T-cell (primary cell): ENCODE data around the gene VPS45. TPM values are rescaled to one million over a fixed set of nuclear protein-coding genes. Genes with fewer than 3 reads are reported as not detected.

Experiments
- ATAC-seq, 4 experiments: fragments of 200-7000 bp in 3 of 4; fragments of 150-1000 bp in 1 of 4; cut with Tn5 transposase; replicated peaks in 1 of 4; 1 replicate in 3 of 4; 2 replicates in 1 of 4; pipeline ENCODE4 v1.10.0; 2021; ENCODE audit warnings: moderate library complexity in 3 of 4, mild to moderate bottlenecking in 2 of 4, moderate number of reproducible peaks in 1 of 4
- CTCF ChIA-PET, 2 donors: fragments of 300-600 bp; sonication (Branson Sonifier 250); formaldehyde crosslinking; loops; one replicate each; lab custom pipeline; 2022; ENCODE audit warnings: antibody characterized with exemption in 2 of 2; lab: Charles Lee
- POLR2A ChIA-PET, 2 donors: fragments of 300-600 bp; sonication (Branson Sonifier 250); formaldehyde crosslinking; loops; one replicate each; lab custom pipeline; 2022; ENCODE audit warnings: antibody characterized with exemption in 2 of 2; lab: Charles Lee
- DNase-seq, 35 experiments: peaks; one replicate each; pipeline versions ENCODE4 v3.0.0 to v3.0.0-alpha.2; 2013 to 2023
- H3K27ac ChIP-seq: one replicate; pipeline ENCODE4 v1.5.1; 2013; ENCODE audit warnings: low read length
- H3K27me3 ChIP-seq, 2 experiments: replicated peaks in 1 of 2; 1 replicate in 1 of 2; 2 replicates in 1 of 2; pipeline versions ENCODE4 v1.6.1 to v1.7.0; 2013; ENCODE audit warnings: low read length in 1 of 2, mixed read lengths in 1 of 2; ENCODE audit not compliant: control insufficient read depth in 2 of 2, insufficient read depth in 2 of 2; ENCODE audit errors: extremely low read depth in 1 of 2
- H3K36me3 ChIP-seq, 2 donors: 1 replicate in 1 of 2; 2 replicates in 1 of 2; pipeline versions ENCODE4 v1.6.1 to v1.7.0; 2013; ENCODE audit warnings: low read length in 1 of 2; ENCODE audit not compliant: control insufficient read depth in 2 of 2, insufficient read depth in 1 of 2; ENCODE audit errors: extremely low read depth in 1 of 2
- H3K4me1 ChIP-seq, 2 experiments: 1 replicate in 1 of 2; 2 replicates in 1 of 2; pipeline versions ENCODE4 v1.6.1 to v1.7.0; 2013; ENCODE audit warnings: low read length in 2 of 2, mixed read lengths in 1 of 2; ENCODE audit not compliant: insufficient read depth in 2 of 2, control insufficient read depth in 1 of 2; ENCODE audit errors: extremely low read depth in 1 of 2
- H3K4me3 ChIP-seq, 2 donors: 1 replicate in 1 of 2; 2 replicates in 1 of 2; pipeline versions ENCODE4 v1.5.1 to v1.7.0; 2013; ENCODE audit warnings: mild to moderate bottlenecking in 2 of 2, low read length in 1 of 2, moderate library complexity in 1 of 2; ENCODE audit not compliant: control insufficient read depth in 1 of 2; ENCODE audit errors: extremely low read depth in 1 of 2
- H3K9me3 ChIP-seq: 2 replicates; pipeline ENCODE4 v1.7.0; 2013
- H3K27ac Mint-ChIP-seq, 2 donors: one replicate each; pipeline ENCODE4 v1.8.0; 2020 to 2021; ENCODE audit warnings: mild to moderate bottlenecking in 2 of 2, mixed read lengths in 2 of 2
- H3K27me3 Mint-ChIP-seq, 2 donors: one replicate each; pipeline ENCODE4 v1.8.0; 2021 to 2022; ENCODE audit warnings: mixed read lengths in 2 of 2
- H3K36me3 Mint-ChIP-seq: one replicate; pipeline ENCODE4 v1.8.0; 2021; ENCODE audit warnings: mixed read lengths
- H3K4me1 Mint-ChIP-seq, 3 donors: one replicate each; pipeline ENCODE4 v1.8.0; 2020 to 2022; ENCODE audit warnings: mixed read lengths in 3 of 3, mild to moderate bottlenecking in 1 of 3
- H3K4me3 Mint-ChIP-seq, 3 donors: one replicate each; pipeline ENCODE4 v1.8.0; 2020 to 2022; ENCODE audit warnings: mild to moderate bottlenecking in 3 of 3, mixed read lengths in 3 of 3, moderate library complexity in 3 of 3
- H3K9me3 Mint-ChIP-seq, 3 donors: one replicate each; pipeline ENCODE4 v1.8.0; 2020 to 2022; ENCODE audit warnings: mixed read lengths in 3 of 3
- WGBS: methylation state at CpG from one replicate; pipeline ENCODE4 v1.1.5; 2013; ENCODE audit warnings: missing lambda C conversion rate; ENCODE audit not compliant: insufficient coverage; 5-methylcytosine and 5-hydroxymethylcytosine counted together
- total RNA-seq, 35 experiments: library from RNA in 6 of 35; stranded (reverse) in 6 of 35; fragments of 120-200 nt in 1 of 35; gene quantifications; one replicate each; pipeline versions ENCODE4 v1.2.1 to v1.2.4 and lab custom pipeline; 2013 to 2026

VPS45 gene
- total RNA-seq, 5 donors from 2014 or later (not counting 1 experiment from before 2014, with no cell fraction given), result 24.9 to 30.7 (median 28.0) TPM

GRCh38 chr1:150146849-150147542, 79.4 kb downstream of the VPS45 start:
- WGBS, result 67% methylated on average over 2 of the region's 10 CpGs
- peak overlapping the region; percentile 9 to 55 (median 34) for H3K4me3 Mint-ChIP-seq
- H3K36me3 Mint-ChIP-seq, result peaks cover 11% of the 10 kb centered on the region
- POLR2A ChIA-PET, result interaction anchor here in 1 of 2 donors (0.7 kb wide), 1 partner anchor 11 kb away, joined by 4 read pairs; no protein-coding TSS in a partner anchor
- no peak overlapping the region for H3K27ac ChIP-seq
- H3K27ac Mint-ChIP-seq, result peak overlapping the region; percentile 68 to 72
- peaks cover 12 to 34% of the 10 kb centered on the region in 2 experiments for H3K4me1 ChIP-seq
- peaks cover 55 to 62% (median 57%) of the 10 kb centered on the region in 3 donors for H3K4me1 Mint-ChIP-seq
- DNase-seq (peak in 1 of 35 experiments; percentile 35), ATAC-seq (peak in 1 of 4 experiments; percentile 16)
- H3K27me3 Mint-ChIP-seq, result no peaks in the 10 kb centered on the region
- no peaks in the 10 kb centered on the region for H3K9me3 ChIP-seq
- H3K9me3 Mint-ChIP-seq, result no peaks in the 10 kb centered on the region
- CTCF ChIA-PET, result no interaction called here
- no peaks in the 10 kb centered on the region for H3K27me3 ChIP-seq
- H3K36me3 ChIP-seq, result peaks cover 0 to 5% of the 10 kb centered on the region in 2 donors
- no peak overlapping the region for H3K4me3 ChIP-seq

- no peak for DNase-seq
- Mint-ChIP-seq H3K4me1 (peaks cover 70 to 72% (median 70%) of the 10 kb centered on the region in 3 donors), H3K4me3 (peak overlapping the region; percentile 88 to 91 (median 91)), H3K27me3 (no peaks in the 10 kb centered on the region), H3K27ac (peak overlapping the region; percentile 88 to 95), H3K36me3 (peaks cover 23% of the 10 kb centered on the region), H3K9me3 (no peaks in the 10 kb centered on the region)
- Histone ChIP-seq H3K9me3 (no peaks in the 10 kb centered on the region), H3K27me3 (no peaks in the 10 kb centered on the region), H3K27ac (peak overlapping the region; percentile 77), H3K4me3 (peak overlapping the region; percentile 66 to 93), H3K4me1 (peaks cover 17 to 49% of the 10 kb centered on the region in 2 experiments), H3K36me3 (peaks cover 0 to 16% of the 10 kb centered on the region in 2 donors)
- no peak for ATAC-seq
- POLR2A ChIA-PET, result no interaction called here
- WGBS, result 40% methylated on average over 3 of the region's 8 CpGs
- CTCF ChIA-PET, result interaction anchor here in 1 of 2 donors (0.7 to 1.3 kb wide), 4 partner anchors 13 to 81 kb away, joined by 3 to 4 read pairs (median 3); no protein-coding TSS in a partner anchor
Measured at GRCh38 chr1:150148837-150149270, 81.3 kb downstream of the VPS45 start.

- POLR2A ChIA-PET, result interaction anchor here (0.6 to 1.0 kb wide), 3 partner anchors 37 to 660 kb away, joined by 3 to 4 read pairs (median 3); no protein-coding TSS in a partner anchor
- DNase-seq (peak; percentile 59 to 88 (median 74)), ATAC-seq (peak; percentile 73 to 76 (median 75))
- Histone ChIP-seq H3K36me3 (peaks cover 0 to 22% of the 10 kb centered on the region in 2 donors), H3K27me3 (no peaks in the 10 kb centered on the region), H3K4me3 (peak within 1 kb of the TSS; percentile 87 to 93), H3K4me1 (peaks cover 17 to 51% of the 10 kb centered on the region in 2 experiments), H3K27ac (peak within 1 kb of the TSS; percentile 88), H3K9me3 (no peaks in the 10 kb centered on the region)
- CTCF ChIA-PET, result interaction anchor here in 1 of 2 donors (0.6 to 1.3 kb wide), 5 partner anchors 12 to 82 kb away, joined by 3 to 6 read pairs (median 3); no protein-coding TSS in a partner anchor
- peaks cover 70 to 74% (median 71%) of the 10 kb centered on the region in 3 donors for H3K4me1 Mint-ChIP-seq
- peak within 1 kb of the TSS; percentile 91 to 98 (median 95) for H3K4me3 Mint-ChIP-seq
- peak within 1 kb of the TSS; percentile 98 to 99 for H3K27ac Mint-ChIP-seq
- whole genome bisulfite sequencing, result under 1% methylated on average over 68 of the region's 89 CpGs
- peaks cover 29% of the 10 kb centered on the region for H3K36me3 Mint-ChIP-seq
- no peaks in the 10 kb centered on the region for H3K9me3 Mint-ChIP-seq
- no peaks in the 10 kb centered on the region for H3K27me3 Mint-ChIP-seq
Measured at GRCh38 chr1:150149271-150150132, 81.9 kb downstream of the VPS45 start, which contains the start of gene PLEKHO1. TSS of gene PLEKHO1 (plus strand) at chr1:150149916. CDS start at chr1:150150258, 342 bp downstream.

GRCh38 chr1:150150133-150151021, 82.8 kb downstream of the VPS45 start:
- peaks cover 38% of the 10 kb centered on the region for H3K36me3 Mint-ChIP-seq
- Histone ChIP-seq H3K36me3 (peaks cover 0 to 31% of the 10 kb centered on the region in 2 donors), H3K4me1 (peaks cover 13 to 53% of the 10 kb centered on the region in 2 experiments), H3K4me3 (peak overlapping the region; percentile 87 to 93), H3K27me3 (no peaks in the 10 kb centered on the region), H3K27ac (peak overlapping the region; percentile 88), H3K9me3 (no peaks in the 10 kb centered on the region)
- H3K9me3 Mint-ChIP-seq, result no peaks in the 10 kb centered on the region
- ChIA-PET POLR2A (interaction anchor here (0.6 to 1.0 kb wide), 3 partner anchors 36 to 659 kb away, joined by 3 to 4 read pairs (median 3); no protein-coding TSS in a partner anchor), CTCF (interaction anchor here in 1 of 2 donors (0.6 to 2.1 kb wide), 3 partner anchors 41 to 76 kb away, joined by 3 to 13 read pairs (median 6); no protein-coding TSS in a partner anchor)
- no peaks in the 10 kb centered on the region for H3K27me3 Mint-ChIP-seq
- ATAC-seq (no peak), DNase-seq (peak in 9 of 35 experiments; percentile 10 to 42 (median 28))
- H3K27ac Mint-ChIP-seq, result peak overlapping the region; percentile 98 to 99
- peaks cover 72 to 76% (median 72%) of the 10 kb centered on the region in 3 donors for H3K4me1 Mint-ChIP-seq
- H3K4me3 Mint-ChIP-seq, result peak overlapping the region; percentile 91 to 98 (median 95)
- WGBS, result under 1% methylated on average over 104 of the region's 114 CpGs
